GM12864 (cell line): ENCODE data around the gene MED22.

Experiments
- DNase-seq: peaks from one replicate; pipeline ENCODE4 v3.0.0-alpha.2; 2011; ENCODE audit warnings: low read depth
- H3K4me3 ChIP-seq: 2 replicates; pipeline ENCODE4 v1.5.1; 2011; ENCODE audit warnings: mild to moderate bottlenecking, low read depth, low read length, control low read depth
- CTCF ChIP-seq: IDR thresholded peaks from 2 replicates; pipeline ENCODE4 v1.5.1; 2011; ENCODE audit warnings: low read depth, mild to moderate bottlenecking, moderate library complexity, low read length, control low read depth, inconsistent platforms; ENCODE audit errors: missing control alignments

Gene MED22

GRCh38 chr9:133389562-133389961 is 41.6 kb upstream of the MED22 start:
- TF ChIP-seq CTCF = no peak
- no peak overlapping the region for H3K4me3 ChIP-seq
- DNase-seq = no peak

GRCh38 chr9:133389025-133389557 is 41.2 kb upstream of the MED22 start:
- no peak for TF ChIP-seq CTCF
- no peak for DNase-seq

GRCh38 chr9:133387680-133388079 is 39.7 kb upstream of the MED22 start:
- no peak overlapping the region for H3K4me3 ChIP-seq
- TF ChIP-seq CTCF = no peak
- DNase-seq = no peak

More at GRCh38 chr9:133389025-133389557, 41.2 kb upstream of the MED22 start:
- H3K4me3 ChIP-seq = no peak overlapping the region

GRCh38 chr9:133386338-133386737 is 38.4 kb upstream of the MED22 start:
- H3K4me3 ChIP-seq = no peak overlapping the region
- no peak for TF ChIP-seq CTCF
- DNase-seq = no peak

- no peak for TF ChIP-seq CTCF
- no peak overlapping the region for H3K4me3 ChIP-seq
- DNase-seq = no peak
Measured at GRCh38 chr9:133385452-133385851, 37.5 kb upstream of the MED22 start.

GRCh38 chr9:133384736-133385321 is 36.9 kb upstream of the MED22 start:
- no peak for DNase-seq
- no peak for TF ChIP-seq CTCF
- H3K4me3 ChIP-seq = no peak overlapping the region

- H3K4me3 ChIP-seq = no peak overlapping the region
- TF ChIP-seq CTCF = no peak
- DNase-seq = no peak
Measured at GRCh38 chr9:133383438-133383837, 35.5 kb upstream of the MED22 start.
